Epithelial cell of esophagus (primary cell): ENCODE data around the gene LRRC40.

Experiments
- DNase-seq: peaks from one replicate; pipeline ENCODE4 v3.0.0; 2010; ENCODE audit warnings: low read depth
- H3K4me3 ChIP-seq: 2 replicates; pipeline ENCODE4 v1.5.1; 2011; ENCODE audit warnings: mild to moderate bottlenecking, low read length, control low read depth
- CTCF ChIP-seq: IDR thresholded peaks from 2 replicates; pipeline ENCODE4 v1.5.1; 2011; ENCODE audit warnings: low read depth, mild to moderate bottlenecking, low read length, control low read depth, inconsistent platforms; ENCODE audit not compliant: insufficient read depth; ENCODE audit errors: missing control alignments

Gene LRRC40

GRCh38 chr1:70228670-70229069 lies 23.3 kb upstream of the LRRC40 start:
- no peak for TF ChIP-seq CTCF
- H3K4me3 ChIP-seq = no peak overlapping the region
- peak; percentile 23 for DNase-seq

GRCh38 chr1:70227439-70227838 lies 22.1 kb upstream of the LRRC40 start:
- no peak for TF ChIP-seq CTCF
- no peak overlapping the region for H3K4me3 ChIP-seq
- no peak for DNase-seq

GRCh38 chr1:70224954-70225353 lies 19.6 kb upstream of the LRRC40 start:
- H3K4me3 ChIP-seq = no peak overlapping the region
- no peak for DNase-seq
- no peak for TF ChIP-seq CTCF

GRCh38 chr1:70222716-70223235 lies 17.4 kb upstream of the LRRC40 start:
- no peak for TF ChIP-seq CTCF
- no peak for DNase-seq
- H3K4me3 ChIP-seq = peak overlapping the region; percentile 63

- peak; percentile 94 for DNase-seq
- H3K4me3 ChIP-seq = peak within 1 kb of the TSS; percentile 63
- TF ChIP-seq CTCF = peak; percentile 1
These were observed 16.1 kb upstream of the LRRC40 start, which contains the start of gene SRSF11 for GRCh38 chr1:70221238-70222121. Gene SRSF11 (plus strand): TSS chr1:70221380. CDS start chr1:70221637, 257 bp downstream.

GRCh38 chr1:70220517-70221237 lies 15.3 kb upstream of the LRRC40 start:
- TF ChIP-seq CTCF = no peak
- DNase-seq = no peak
- peak overlapping the region; percentile 63 for H3K4me3 ChIP-seq
